K562 (cell line): Measurements from ENCODE around the gene DEDD2. TPM values are rescaled to one million over a fixed set of nuclear protein-coding genes. Genes with fewer than 3 reads are reported as not detected.

Source experiments
- ATAC-seq: fragments of 200-7000 bp; cut with Tn5 transposase; 3 replicates; pipeline ENCODE4 v1.9.1; 2020; ENCODE audit warnings: moderate library complexity
- BruUV-seq: library from RNA; stranded (reverse); fragments of 400-500 nt; replicated peaks from 2 replicates; lab custom pipeline; 2021; lab: Mats Ljungman, UMichigan
- CTCF ChIA-PET: fragments of 300-600 bp; formaldehyde crosslinking; extraction: SDS; loops from one replicate; lab custom pipeline; 2021; ENCODE audit warnings: low intra/inter-chr PET ratio; lab: Yijun Ruan, JAX
- POLR2A ChIA-PET: fragments of 300-600, 350-650 bp; sonication (Branson Sonifier 250); formaldehyde crosslinking; extraction: SDS; loops from one replicate; lab custom pipeline; 2021; ENCODE audit warnings: antibody characterized with exemption, inconsistent platforms; lab: Yijun Ruan, JAX
- DNase-seq, 4 experiments: peaks; one replicate each; pipeline versions ENCODE4 v3.0.0 to v3.0.0-alpha.2; 2011 to 2018; ENCODE audit warnings: low spot score in 3 of 4, mixed read lengths in 3 of 4; ENCODE audit errors: extremely low read depth in 1 of 4
- FAIRE-seq: peaks from 2 replicates; lab custom pipeline; 2011; peaks lifted over from hg19 to GRCh38; lab: Jason Lieb, UNC
- H2AFZ ChIP-seq: 2 replicates; pipeline ENCODE4 v1.6.0; 2011; ENCODE audit warnings: low read depth, low read length, control low read depth, inconsistent platforms
- H3K27ac ChIP-seq: fragments of 200-600 bp; 3 replicates; pipeline ENCODE4 v1.8.0; 2011; ENCODE audit warnings: low read depth, mild to moderate bottlenecking, control low read depth, inconsistent platforms, low read length, moderate library complexity, mixed read lengths; ENCODE audit errors: extremely low read depth
- H3K27me3 ChIP-seq, 2 experiments: fragments of 300-600 bp in 1 of 2; 2 replicates in 1 of 2; 3 replicates in 1 of 2; pipeline versions ENCODE4 v1.6.0 to v1.8.0; 2011; ENCODE audit warnings: inconsistent platforms in 2 of 2, low read length in 2 of 2, mild to moderate bottlenecking in 1 of 2, mixed read lengths in 1 of 2, moderate library complexity in 1 of 2; ENCODE audit not compliant: control insufficient read depth in 2 of 2, insufficient read depth in 2 of 2
- H3K36me3 ChIP-seq: fragments of 300-600 bp; 3 replicates; pipeline ENCODE4 v1.8.0; 2011; ENCODE audit warnings: mild to moderate bottlenecking, low read length, inconsistent platforms; ENCODE audit not compliant: control insufficient read depth, insufficient read depth
- H3K4me1 ChIP-seq, 2 experiments: fragments of 200-600 bp in 1 of 2; replicated peaks in 1 of 2; 2 replicates in 1 of 2; 3 replicates in 1 of 2; pipeline versions ENCODE4 v1.5.1 to v1.8.0; 2011; ENCODE audit warnings: inconsistent platforms in 2 of 2, low read length in 2 of 2, mild to moderate bottlenecking in 1 of 2, mixed read lengths in 1 of 2, moderate library complexity in 1 of 2; ENCODE audit not compliant: control insufficient read depth in 2 of 2, insufficient read depth in 2 of 2
- H3K4me2 ChIP-seq: 2 replicates; pipeline ENCODE4 v1.6.1; 2011; ENCODE audit warnings: low read length, control low read depth, inconsistent platforms, mixed read lengths; ENCODE audit not compliant: insufficient read depth
- H3K4me3 ChIP-seq: fragments of 200-600 bp; sonication (generic), shearing (Covaris generic); 2 replicates; pipeline ENCODE4 v1.5.1; 2016; ENCODE audit warnings: control low read depth, inconsistent platforms
- H3K79me2 ChIP-seq: fragments of 200-600 bp; 3 replicates; pipeline ENCODE4 v1.8.0; 2011; ENCODE audit warnings: low read length, inconsistent platforms; ENCODE audit not compliant: control insufficient read depth, insufficient read depth
- H3K9ac ChIP-seq, 2 experiments: 2 replicates each; pipeline versions ENCODE4 v1.6.0 to v1.6.1; 2011; ENCODE audit warnings: low read depth in 2 of 2, low read length in 2 of 2, control low read depth in 1 of 2, inconsistent platforms in 1 of 2, mild to moderate bottlenecking in 1 of 2, mixed read lengths in 1 of 2; ENCODE audit not compliant: insufficient read depth in 1 of 2
- H3K9me1 ChIP-seq: one replicate; pipeline ENCODE4 v1.6.0; 2011; ENCODE audit warnings: inconsistent platforms, mild to moderate bottlenecking, low read length, moderate library complexity; ENCODE audit not compliant: control insufficient read depth, insufficient read depth
- H3K9me3 ChIP-seq: replicated peaks from 2 replicates; pipeline ENCODE4 v1.5.1; 2011; ENCODE audit warnings: low read depth, low read length, inconsistent platforms; ENCODE audit not compliant: control insufficient read depth, insufficient read depth
- H4K20me1 ChIP-seq: replicated peaks from 2 replicates; pipeline ENCODE4 v1.6.1; 2011; ENCODE audit warnings: low read length, inconsistent platforms, mixed read lengths; ENCODE audit not compliant: control insufficient read depth, insufficient read depth
- FOXP4 ChIP-seq: sonication (generic); formaldehyde crosslinking; IDR thresholded peaks from 2 replicates; pipeline ENCODE4 v1.8.0; 2022; ENCODE audit warnings: mild to moderate bottlenecking, missing genetic modification reagents, borderline replicate concordance
- GTF2A2 ChIP-seq: IDR thresholded peaks from 2 replicates; pipeline ENCODE4 v1.6.1; 2016; ENCODE audit warnings: mild to moderate bottlenecking, missing genetic modification characterization, missing compliant biosample characterization
- GTF2F1 ChIP-seq: IDR thresholded peaks from 2 replicates; pipeline ENCODE4 v1.6.1; 2011; ENCODE audit warnings: low read depth, low read length, improper control_type of control experiment
- LARP7 ChIP-seq: fragments of 450-650 bp; IDR thresholded peaks from 2 replicates; pipeline ENCODE4 v1.6.1; 2016
- MLLT1 ChIP-seq, 2 experiments: fragments of 450-650 bp; IDR thresholded peaks; 2 replicates each; pipeline ENCODE4 v1.6.1; 2016
- NCOA6 ChIP-seq: fragments of 450-650 bp; IDR thresholded peaks from 2 replicates; pipeline ENCODE4 v1.6.1; 2017; ENCODE audit warnings: mild to moderate bottlenecking
- NFE2 ChIP-seq: IDR thresholded peaks from 2 replicates; pipeline ENCODE4 v1.6.1; 2014; ENCODE audit warnings: antibody characterized with exemption, low read depth
- ZNF12 ChIP-seq: sonication (generic); formaldehyde crosslinking; IDR thresholded peaks from 2 replicates; pipeline ENCODE4 v1.4.0; 2020; ENCODE audit warnings: mild to moderate bottlenecking, missing genetic modification reagents
- ZNF830 ChIP-seq: fragments of 250-450 bp; sonication (Bioruptor Pico); IDR thresholded peaks from 2 replicates; pipeline ENCODE4 v1.5.0; 2021; ENCODE audit warnings: mild to moderate bottlenecking
- WGBS: fragments of 100-300 bp; shearing (Covaris generic); methylation state at CpG from one replicate; pipeline ENCODE4 v1.1.6; 2016; ENCODE audit warnings: low coverage, mixed read lengths; ENCODE audit not compliant: insufficient coverage; ENCODE audit errors: missing lambda C conversion rate; 5-methylcytosine and 5-hydroxymethylcytosine counted together
- in situ Hi-C: fragments of 300-500 bp; cut with MboI; formaldehyde crosslinking; loops from 4 replicates; pipeline ENCODE4 v1.15.0; 2018; ENCODE audit warnings: inconsistent platforms, mixed read lengths
- intact Hi-C: fragments of 100-400 bp; cut with micrococcal nuclease; formaldehyde crosslinking; loops from 2 replicates; pipeline ENCODE4 v1.14.2; 2022
- polyA plus RNA-seq, 8 experiments: library from polyadenylated mRNA; depleted of rRNA in 4 of 8; stranded (reverse) in 5 of 8; unstranded in 3 of 8; fragments of >200 nt; fragmentation: Nextera tagmentation in 2 of 8; fragmentation: Illumina TruSeq in 1 of 8; extraction: Ambion mirVana in 2 of 8; extraction: Trizol in 1 of 8; gene quantifications; 2 replicates each; pipeline versions ENCODE4 v1.2.1 to v1.2.3, GENCODE V29; 2011 to 2014; ENCODE audit warnings: inconsistent platforms in 1 of 8, missing spikeins in 1 of 8
- total RNA-seq, 7 experiments: library from RNA; depleted of rRNA in 6 of 7; stranded (reverse); fragments of >200 nt in 6 of 7; fragmentation: Illumina TruSeq in 2 of 7; extraction: Trizol in 2 of 7; gene quantifications; 2 replicates each; pipeline versions ENCODE4 v1.2.1 to v1.2.3, GENCODE V29; 2011 to 2021; ENCODE audit warnings: low replicate concordance in 1 of 7

DEDD2 gene
- total and polyA plus RNA-seq, 9 of the 15 experiments (the other 6 are each of a cell fraction or from before 2014, with no cell fraction given), result 4.3 to 43.0 (median 29.2) TPM

- POLR2A ChIA-PET, result no interaction called here
- H3K79me2 ChIP-seq, result no peaks in the 10 kb centered on the region
- no peak overlapping the region for H3K27ac ChIP-seq
- peaks cover 47 to 78% of the 10 kb centered on the region in 2 experiments for H3K27me3 ChIP-seq
- no TSS peak for BruUV-seq
- no peaks in the 10 kb centered on the region for H3K9me3 ChIP-seq
- TF ChIP-seq GTF2F1, result no peak
- no peak for TF ChIP-seq LARP7
- TF ChIP-seq GTF2A2, result no peak
- TF ChIP-seq ZNF830 (CRISPR knock-in tag), result no peak
- TF ChIP-seq ZNF12 (CRISPR knock-in tag), result no peak
- no peak for TF ChIP-seq NCOA6
- TF ChIP-seq NFE2, result no peak
- TF ChIP-seq FOXP4 (CRISPR knock-in tag), result no peak
- no peak for TF ChIP-seq MLLT1 (IDR thresholded peaks at IDR 0.05)
- peaks cover 19% of the 10 kb centered on the region; the same call in 1 of the 2 replicates for H4K20me1 ChIP-seq
- no peak overlapping the region for H3K4me2 ChIP-seq
- in situ Hi-C loops, result no loop called here
- no peaks in the 10 kb centered on the region for H3K9me1 ChIP-seq
- no peak overlapping the region for H3K9ac ChIP-seq
- WGBS, result 4% methylated on average over 3 of the region's 3 CpGs
- no peak overlapping the region for H3K4me3 ChIP-seq
- H3K36me3 ChIP-seq, result no peaks in the 10 kb centered on the region
- peaks cover 0 to 15% of the 10 kb centered on the region in 2 experiments; a peak in 3 of 5 replicates for H3K4me1 ChIP-seq
- FAIRE-seq (no peak), ATAC-seq (no peak), DNase-seq (no peak)
- no peak overlapping the region for H2AFZ ChIP-seq
- CTCF ChIA-PET, result no interaction called here
- intact Hi-C loops, result no loop called here
Measured at GRCh38 chr19:42177686-42178019, 39.8 kb downstream of the DEDD2 start.
